Measurements from ENCODE around the gene LIN7A.

Gene LIN7A

GRCh38 chr12:80937391-80938238, at the start of gene LIN7A:
TSS of gene LIN7A (minus strand) at chr12:80937934. CDS start at chr12:80937722, 212 bp downstream.
- no peaks in the 10 kb centered on the region for H3K9me3 ChIP-seq (ENCODE audit: insufficient read depth, low read length)
- no peaks in the 10 kb centered on the region for H3F3A ChIP-seq (ENCODE audit: insufficient read depth)
- TF ChIP-seq EZH2phosphoT487 (conservative IDR thresholded peaks at IDR 0.05; ENCODE audit: low read length) (no peak), CTCF (IDR thresholded peaks at IDR 0.05; ENCODE audit: insufficient read depth, low read length, poor library complexity, severe bottlenecking) (no peak)
- H3K36me3 ChIP-seq (ENCODE audit: low read length): no peaks in the 10 kb centered on the region
- H3K27me3 ChIP-seq (ENCODE audit: low read length): no peaks in the 10 kb centered on the region
- H4K20me1 ChIP-seq (ENCODE audit: low read depth, low read length): no peaks in the 10 kb centered on the region
- no peaks in the 10 kb centered on the region for H3K79me2 ChIP-seq (ENCODE audit: insufficient read depth, low read length)
- H3K4me3 ChIP-seq (ENCODE audit: insufficient read depth, low read length, poor library complexity, severe bottlenecking): no peak within 1 kb of the TSS
- no peak within 1 kb of the TSS for H2AFZ ChIP-seq (ENCODE audit: low read depth, low read length, severe bottlenecking)
- no peak within 1 kb of the TSS for H3K4me2 ChIP-seq (ENCODE audit: low read depth, low read length, poor library complexity, severe bottlenecking)
- no peak within 1 kb of the TSS for H3K9ac ChIP-seq (ENCODE audit: low read length)
- H3K27ac ChIP-seq (ENCODE audit: low read depth, low read length): no peak within 1 kb of the TSS
- H3K9me2 ChIP-seq (replicated peaks; ENCODE audit: insufficient read depth, low read length): no peaks in the 10 kb centered on the region

- no peak for TF ChIP-seq EZH2phosphoT487 (conservative IDR thresholded peaks at IDR 0.05; ENCODE audit: low read length)
- no peak for TF ChIP-seq CTCF (IDR thresholded peaks at IDR 0.05; ENCODE audit: insufficient read depth, low read length, poor library complexity, severe bottlenecking)
Observed at GRCh38 chr12:80986224-80986623, 48.5 kb upstream of the LIN7A start.

GRCh38 chr12:80979816-80980215, 42.1 kb upstream of the LIN7A start:
- no peak overlapping the region for H3K27ac ChIP-seq (ENCODE audit: low read depth, low read length)
- H3K9me3 ChIP-seq (ENCODE audit: insufficient read depth, low read length): no peaks in the 10 kb centered on the region
- H4K20me1 ChIP-seq (ENCODE audit: low read depth, low read length): no peaks in the 10 kb centered on the region
- TF ChIP-seq CTCF (IDR thresholded peaks at IDR 0.05; ENCODE audit: insufficient read depth, low read length, poor library complexity, severe bottlenecking) (no peak), EZH2phosphoT487 (conservative IDR thresholded peaks at IDR 0.05; ENCODE audit: low read length) (no peak)
- H3K9ac ChIP-seq (ENCODE audit: low read length): no peak overlapping the region
- no peaks in the 10 kb centered on the region for H3K9me2 ChIP-seq (replicated peaks; ENCODE audit: insufficient read depth, low read length)
- no peak overlapping the region for H2AFZ ChIP-seq (ENCODE audit: low read depth, low read length, severe bottlenecking)
- no peaks in the 10 kb centered on the region for H3K36me3 ChIP-seq (ENCODE audit: low read length)
- H3K4me2 ChIP-seq (ENCODE audit: low read depth, low read length, poor library complexity, severe bottlenecking): no peak overlapping the region
- H3K27me3 ChIP-seq (ENCODE audit: low read length): no peaks in the 10 kb centered on the region
- no peaks in the 10 kb centered on the region for H3F3A ChIP-seq (ENCODE audit: insufficient read depth)
- no peaks in the 10 kb centered on the region for H3K79me2 ChIP-seq (ENCODE audit: insufficient read depth, low read length)
- H3K4me3 ChIP-seq (ENCODE audit: insufficient read depth, low read length, poor library complexity, severe bottlenecking): no peak overlapping the region

More at GRCh38 chr12:80986224-80986623, 48.5 kb upstream of the LIN7A start:
- Histone ChIP-seq H2AFZ (ENCODE audit: low read depth, low read length, severe bottlenecking) (no peak overlapping the region), H3K9ac (ENCODE audit: low read length) (no peak overlapping the region), H3K36me3 (ENCODE audit: low read length) (no peaks in the 10 kb centered on the region), H3K4me2 (ENCODE audit: low read depth, low read length, poor library complexity, severe bottlenecking) (no peak overlapping the region), H3K79me2 (ENCODE audit: insufficient read depth, low read length) (no peaks in the 10 kb centered on the region), H3K27ac (ENCODE audit: low read depth, low read length) (no peak overlapping the region), H3K9me3 (ENCODE audit: insufficient read depth, low read length) (no peaks in the 10 kb centered on the region), H3K9me2 (replicated peaks; ENCODE audit: insufficient read depth, low read length) (no peaks in the 10 kb centered on the region), H3F3A (ENCODE audit: insufficient read depth) (no peaks in the 10 kb centered on the region), H4K20me1 (ENCODE audit: low read depth, low read length) (no peaks in the 10 kb centered on the region), H3K27me3 (ENCODE audit: low read length) (no peaks in the 10 kb centered on the region), H3K4me3 (ENCODE audit: insufficient read depth, low read length, poor library complexity, severe bottlenecking) (no peak overlapping the region)

All from SU-DHL-6 (cell line).